ENCODE measurements around the gene YJU2.
"Not testable (repeated sequence)": the region's sequence is repeated elsewhere in the genome, so short reads cannot be mapped to it uniquely, and the experiment has no call there.

DNA sequence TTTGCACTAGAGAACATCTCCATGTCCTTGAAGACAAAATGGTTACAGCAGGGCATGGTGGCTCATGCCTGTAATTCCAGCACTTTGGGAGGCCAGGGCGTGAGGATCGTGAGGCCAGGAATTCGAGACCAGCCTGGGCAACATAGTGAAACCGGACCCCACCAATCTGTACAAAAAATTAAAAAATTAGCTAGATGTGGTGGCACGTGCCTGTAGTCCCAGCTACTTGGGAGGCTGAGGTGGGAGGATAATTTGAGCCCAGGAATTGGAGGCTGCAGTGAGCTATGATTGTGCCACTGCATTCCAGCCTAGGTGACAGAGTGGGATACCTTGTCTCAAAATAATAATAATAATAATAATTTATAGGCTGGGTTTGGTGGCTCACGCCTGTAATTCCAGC lies 16.6 kb upstream of the YJU2 start:
- not testable (repeated sequence) for TF ChIP-seq CTCF (IDR thresholded peaks at IDR 0.05; ENCODE audit: borderline replicate concordance, extremely low read depth, low read length, poor library complexity, severe bottlenecking); EZH2 (IDR thresholded peaks at IDR 0.05; ENCODE audit: borderline replicate concordance, low read depth, low read length, severe bottlenecking)
